ENCODE results near the gene SEMA5A. TPM values are rescaled to one million over a fixed set of nuclear protein-coding genes. Genes with fewer than 3 reads are reported as not detected.

Gene SEMA5A
- total RNA-seq, 1 donor from 2014 or later = 13.7 TPM

DNA sequence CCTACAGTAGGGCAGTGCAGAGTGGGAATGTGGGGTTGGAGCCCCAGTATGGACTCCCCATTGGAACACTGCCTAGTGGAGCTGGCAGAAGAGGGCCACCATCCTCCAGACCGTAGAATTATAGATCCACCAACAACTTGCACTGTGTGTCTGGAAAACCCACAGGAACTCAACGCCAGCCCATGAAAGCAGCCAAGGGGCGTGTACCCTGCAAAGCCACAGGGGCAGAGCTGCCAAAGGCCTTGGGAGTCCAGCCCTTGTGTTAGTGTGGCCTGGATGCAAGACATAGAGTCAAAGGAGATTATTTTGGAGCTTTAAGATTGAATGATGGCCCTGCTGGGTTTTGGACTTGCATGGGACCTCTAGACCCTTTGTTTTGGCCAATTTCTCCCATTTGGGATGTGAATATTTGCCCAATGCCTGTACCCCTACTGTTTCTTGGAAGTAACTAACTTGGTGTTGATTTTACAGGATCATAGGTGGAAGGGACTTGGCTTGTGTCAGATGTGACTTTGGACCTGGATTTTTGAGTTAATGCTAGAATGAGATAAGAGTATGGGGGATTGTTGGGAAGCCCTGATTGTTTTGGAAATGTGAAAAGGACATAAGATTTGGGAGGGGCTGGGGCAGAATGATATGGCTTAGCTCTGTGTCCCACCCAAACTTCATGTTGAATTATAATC, 266.8 kb downstream of the SEMA5A start:
- no peak for DNase-seq (ENCODE audit: low read depth)

GRCh38 chr5:9269014-9269413, 276.9 kb downstream of the SEMA5A start:
- DNase-seq (ENCODE audit: low read depth) = no peak

DNA sequence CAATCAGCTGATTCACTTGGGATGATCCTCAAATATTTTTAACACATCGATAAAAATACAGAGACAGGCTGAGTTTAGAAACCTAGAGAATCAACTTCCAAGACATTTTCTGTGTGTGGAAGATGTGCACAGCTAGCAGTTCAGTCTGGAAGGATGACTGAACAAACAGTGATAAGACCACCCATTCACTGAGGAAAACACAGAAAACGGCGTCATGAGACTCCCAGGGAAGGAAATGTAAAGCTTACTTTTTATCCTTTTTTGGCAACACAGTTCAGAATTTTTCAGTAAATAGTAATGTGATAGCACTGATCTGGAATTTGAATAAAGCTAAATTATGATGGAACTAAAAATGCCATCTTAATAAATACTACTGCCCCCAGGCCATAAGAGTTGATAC, 277.6 kb downstream of the SEMA5A start:
- no peak for DNase-seq (ENCODE audit: low read depth)

DNA sequence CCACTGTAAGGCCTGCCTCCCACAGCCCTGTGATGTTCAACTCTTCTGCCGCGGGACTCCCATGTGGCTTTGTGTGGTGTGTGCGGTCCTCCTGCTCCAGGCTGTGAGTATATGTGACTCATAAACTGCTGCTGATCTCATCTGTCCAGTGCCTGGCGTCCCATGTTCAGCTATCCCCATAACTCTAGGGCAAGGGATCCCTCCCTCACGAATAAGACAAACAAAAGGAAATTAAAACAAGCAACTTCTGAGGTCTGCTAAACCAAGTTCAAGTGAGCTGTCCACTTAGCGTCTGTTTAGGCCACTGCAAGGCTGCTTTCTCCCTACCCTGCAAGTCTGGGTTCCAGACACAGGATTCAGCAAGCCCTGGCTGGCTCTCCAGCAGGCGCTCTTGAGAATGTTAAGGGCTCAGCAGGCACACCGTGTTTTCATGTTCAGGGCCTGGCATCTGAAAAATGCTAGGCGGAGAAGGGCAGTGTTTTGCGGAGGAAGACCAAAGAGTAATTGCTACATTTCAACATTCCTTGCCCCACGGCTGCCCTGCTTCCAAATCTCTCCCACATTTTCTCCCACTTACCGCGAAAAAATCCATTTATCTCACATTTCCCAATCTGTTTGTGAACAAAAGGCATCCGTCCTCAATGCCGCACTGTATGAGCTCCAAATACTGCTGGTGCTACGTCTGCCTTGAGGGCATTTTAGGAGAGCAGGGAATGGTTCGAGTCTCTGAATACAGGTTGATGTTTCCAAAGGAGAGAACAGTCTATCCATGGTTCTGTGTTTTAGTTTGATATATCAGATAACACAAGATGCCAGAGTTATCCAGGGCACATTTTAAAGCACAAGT, 280.2 kb downstream of the SEMA5A start:
- DNase-seq (ENCODE audit: low read depth) = peak; percentile 71

GRCh38 chr5:9264301-9264700, 281.6 kb downstream of the SEMA5A start:
- DNase-seq (ENCODE audit: low read depth) = no peak

DNA sequence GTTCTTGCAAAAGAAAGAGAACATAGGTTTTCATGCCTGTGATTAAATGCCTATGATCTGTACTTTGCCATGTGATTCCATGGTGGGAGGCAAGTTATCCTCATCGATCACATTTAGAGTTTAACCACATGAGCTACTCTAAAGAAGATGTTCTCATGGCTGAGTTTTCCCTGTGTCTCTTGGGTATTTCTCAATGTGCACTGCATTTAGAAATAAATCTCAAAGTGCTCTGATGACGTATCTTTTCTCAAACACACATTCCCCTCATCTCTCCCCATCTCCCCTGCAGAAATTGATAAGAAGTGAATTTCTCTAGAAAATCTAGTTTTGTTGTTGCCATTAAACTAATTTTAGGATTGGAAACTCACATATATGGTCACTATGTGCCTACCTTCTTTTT, 282.2 kb downstream of the SEMA5A start:
- no peak for DNase-seq (ENCODE audit: low read depth)

GRCh38 chr5:9251379-9251980, 294.4 kb downstream of the SEMA5A start:
- no peak for DNase-seq (ENCODE audit: low read depth)

- no peak for DNase-seq (ENCODE audit: low read depth)
These were observed 296.6 kb downstream of the SEMA5A start for GRCh38 chr5:9249231-9249630.

DNA sequence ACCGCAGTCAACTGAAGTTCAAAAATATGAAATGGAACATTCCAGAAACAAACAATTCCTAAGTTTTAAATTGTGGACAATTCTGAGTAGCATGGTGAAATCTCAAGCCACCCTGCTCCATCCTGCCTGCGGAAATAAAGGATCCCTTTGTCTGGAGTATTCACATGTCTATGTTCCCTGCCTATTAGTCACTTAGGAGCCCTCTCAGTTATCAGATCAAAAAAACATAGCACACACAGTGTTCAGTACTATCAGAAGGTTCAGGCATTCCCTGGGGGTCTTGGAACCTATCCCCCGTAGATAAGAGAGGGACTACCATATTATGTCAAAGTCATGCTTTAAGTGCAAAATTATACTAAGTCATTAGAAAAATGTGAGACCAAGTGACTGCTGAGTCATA, 300.8 kb downstream of the SEMA5A start:
- no peak for DNase-seq (ENCODE audit: low read depth)

DNA sequence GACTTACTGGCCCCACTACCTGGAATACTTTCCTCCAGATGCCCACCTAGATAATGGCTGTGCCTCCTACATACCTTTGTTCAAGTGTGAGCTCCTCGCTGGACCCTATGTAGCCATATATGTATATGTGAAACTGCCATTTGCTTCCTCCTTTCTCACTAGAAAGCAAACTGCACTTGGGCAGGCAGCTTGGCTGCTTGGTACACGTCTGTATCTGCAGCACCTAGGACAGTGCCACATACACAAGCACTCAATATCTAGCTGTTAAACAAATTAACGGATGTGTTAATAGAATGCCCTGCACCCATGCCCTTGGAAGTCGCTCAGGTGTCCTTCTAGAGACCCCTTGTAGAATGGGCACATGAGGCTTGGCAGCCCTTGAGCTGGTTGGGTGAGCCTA, 301.5 kb downstream of the SEMA5A start:
- no peak for DNase-seq (ENCODE audit: low read depth)

DNA sequence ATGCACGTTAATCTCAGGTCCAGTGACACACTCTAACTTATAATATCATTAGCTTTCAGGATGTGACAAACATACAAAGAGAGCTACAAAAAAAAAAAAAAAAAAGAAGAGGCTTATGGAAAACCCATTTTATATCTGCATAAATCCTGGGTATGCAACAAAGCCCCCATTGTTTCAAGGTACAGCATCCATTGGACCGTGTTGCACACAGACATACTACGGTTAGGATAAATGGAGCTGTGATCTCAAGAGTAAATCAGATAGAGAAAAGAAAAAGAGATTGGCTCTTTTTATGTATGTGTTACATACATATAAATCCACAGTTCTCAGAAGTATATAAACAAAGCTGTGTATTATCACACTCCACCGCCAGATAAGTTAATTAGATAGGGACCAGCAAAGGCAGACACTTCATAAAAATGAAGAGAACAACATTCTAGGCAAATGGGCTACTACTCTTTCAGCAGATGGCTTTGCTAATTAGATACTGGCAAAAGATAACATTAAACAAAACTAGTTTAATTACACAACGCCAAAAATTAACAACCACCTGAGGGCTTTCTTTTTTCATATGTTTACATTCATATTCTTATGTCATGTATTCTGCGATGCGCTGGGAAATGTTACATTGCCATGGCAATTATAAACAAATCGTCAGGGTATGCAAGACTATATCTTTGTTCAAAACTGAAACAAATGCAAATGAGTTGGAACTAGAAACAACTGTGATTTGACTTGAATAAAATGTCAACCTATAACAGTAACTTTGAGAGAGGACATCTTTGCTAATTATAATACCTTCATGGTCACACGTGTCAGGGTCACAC, 304.2 kb downstream of the SEMA5A start:
- no peak for DNase-seq (ENCODE audit: low read depth)

DNA sequence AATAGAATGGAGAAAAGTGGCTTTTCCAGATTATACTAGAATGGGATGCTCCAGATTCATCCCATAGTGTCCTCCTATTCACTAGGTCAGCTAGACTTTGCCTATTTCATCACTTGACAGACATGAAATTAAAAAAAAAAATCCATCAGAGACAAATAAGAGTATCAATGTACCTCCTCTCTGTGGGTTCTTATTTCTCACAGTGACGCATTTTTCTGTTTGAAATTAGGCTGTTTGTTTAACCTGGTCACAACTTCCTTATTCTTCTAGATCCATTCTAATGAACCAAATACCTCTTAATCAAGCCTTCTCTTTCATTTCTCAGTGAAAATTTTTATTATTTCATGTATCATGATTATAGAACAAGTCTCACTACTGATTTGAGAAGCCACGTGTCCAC, 305.4 kb downstream of the SEMA5A start:
- peak; percentile 2 for DNase-seq (ENCODE audit: low read depth)

GRCh38 chr5:9239626-9240025, 306.2 kb downstream of the SEMA5A start:
- DNase-seq (ENCODE audit: low read depth) = peak; percentile 55

- peak; percentile 36 for DNase-seq (ENCODE audit: low read depth)
These were observed 306.8 kb downstream of the SEMA5A start for GRCh38 chr5:9239071-9239470.

DNA sequence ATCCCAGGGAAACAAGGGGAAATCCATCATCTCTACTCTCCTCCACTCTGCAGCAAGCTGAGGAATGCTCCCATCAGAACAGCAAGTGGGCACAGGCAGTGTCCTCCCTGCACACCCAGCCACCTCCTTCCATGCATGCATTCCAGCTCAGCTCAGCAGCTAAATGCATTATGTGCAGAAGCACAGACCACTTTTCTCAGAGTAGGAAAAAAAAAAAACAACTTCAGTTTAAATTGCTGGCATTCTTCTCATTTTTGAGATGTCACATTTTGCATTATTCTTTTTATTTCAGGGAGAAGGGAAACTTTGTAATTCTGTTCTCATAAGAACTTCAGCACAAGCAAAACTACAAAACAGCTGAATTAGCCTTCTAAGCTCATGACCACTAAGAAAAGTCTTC, 312.2 kb downstream of the SEMA5A start:
- DNase-seq (ENCODE audit: low read depth) = peak; percentile 18

DNA sequence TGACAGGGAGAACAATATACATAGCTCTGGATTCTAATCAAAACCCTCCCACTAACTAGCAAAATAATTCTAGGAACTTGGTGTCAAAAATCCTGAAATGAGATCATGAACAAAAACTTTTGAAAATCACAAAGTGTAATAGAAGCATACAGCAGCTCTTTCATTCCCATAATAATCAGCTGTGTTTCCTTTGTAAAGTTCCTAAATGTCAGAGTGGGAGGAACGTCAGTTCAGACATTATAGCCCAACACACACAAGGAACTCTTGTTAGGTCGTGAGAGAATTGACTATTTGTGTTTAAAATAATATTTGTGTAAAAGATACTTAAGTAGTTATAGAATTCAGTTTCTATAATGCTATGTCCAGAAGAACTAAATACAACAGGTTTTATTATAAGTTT, 312.8 kb downstream of the SEMA5A start:
- DNase-seq (ENCODE audit: low read depth) = no peak

- DNase-seq (ENCODE audit: low read depth) = no peak
These were observed 314.0 kb downstream of the SEMA5A start for GRCh38 chr5:9231842-9232241.

GRCh38 chr5:9230355-9230754, 315.5 kb downstream of the SEMA5A start:
- no peak for DNase-seq (ENCODE audit: low read depth)

DNA sequence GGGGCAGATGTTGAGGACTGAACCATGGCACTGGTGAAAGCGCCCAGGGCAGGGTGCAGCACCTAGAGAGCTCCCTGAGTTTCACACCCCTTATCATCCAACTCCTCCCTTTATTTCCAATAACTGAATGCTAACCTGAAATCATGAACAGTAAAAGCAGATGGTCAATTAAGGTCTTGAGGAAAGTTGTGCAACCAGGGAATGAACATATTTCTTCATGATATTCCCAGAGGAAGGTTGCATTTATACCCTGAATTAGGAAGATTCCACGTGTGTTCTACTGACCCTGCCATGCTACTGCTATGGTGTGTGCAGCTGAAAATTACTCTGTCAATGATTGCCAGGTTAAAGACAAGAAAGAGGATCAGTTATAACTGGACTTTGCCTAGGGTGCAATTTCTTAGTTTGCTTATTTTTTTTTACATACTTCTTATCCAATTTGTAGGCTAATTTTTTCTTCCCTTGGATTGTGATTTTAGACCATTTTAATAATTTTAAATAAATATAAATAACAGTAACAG, 319.8 kb downstream of the SEMA5A start:
- DNase-seq (ENCODE audit: low read depth) = no peak

- no peak for DNase-seq (ENCODE audit: low read depth)
These were observed 323.6 kb downstream of the SEMA5A start for GRCh38 chr5:9222054-9222976.

- DNase-seq (ENCODE audit: low read depth) = no peak
These were observed 327.5 kb downstream of the SEMA5A start for GRCh38 chr5:9218358-9218757.
